ENCODE data around the gene CACNA1E.

- TF ChIP-seq CTCF (IDR thresholded peaks at IDR 0.05) (no peak), POLR2A (IDR thresholded peaks at IDR 0.05) (no peak)
Observed at GRCh38 chr1:181443231-181443853, 40.0 kb upstream of the CACNA1E start.
